ENCODE data around the gene SPPL3. TPM values are rescaled to one million over a fixed set of nuclear protein-coding genes. Genes with fewer than 3 reads are reported as not detected.
"Not testable (repeated sequence)": the region's sequence is repeated elsewhere in the genome, so short reads cannot be mapped to it uniquely, and the experiment has no call there.

SPPL3 gene
- total and polyA plus RNA-seq, 7 donors: 7.3 to 24.2 (median 17.5) TPM

DNA sequence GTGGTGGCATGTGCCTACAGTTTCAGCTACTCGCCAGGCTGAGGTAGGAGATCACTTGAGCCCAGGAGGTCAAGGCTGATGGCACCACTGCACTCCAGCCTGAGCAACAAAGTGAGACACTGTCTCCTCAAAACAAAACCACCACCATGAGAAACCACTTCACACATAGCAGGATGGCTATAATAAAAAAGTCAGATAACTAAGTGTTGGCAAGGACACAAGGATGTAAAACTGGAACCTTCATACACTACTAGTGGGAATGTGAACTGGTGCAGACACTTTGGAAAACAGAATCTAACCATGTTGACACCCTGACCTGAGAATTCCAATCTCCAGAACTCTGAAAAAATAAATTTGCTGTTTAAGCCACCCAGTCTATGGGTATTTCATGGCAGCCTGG is 110.8 kb downstream of the SPPL3 start:
- DNase-seq: no peak
- no peak overlapping the region for H3K27ac ChIP-seq
- intact Hi-C loops (cut with DNase I): loop anchor here in 1 of 2 donors (5.0 kb wide), 1 partner anchor 34 kb away; no protein-coding TSS in a partner anchor
- ATAC-seq: no peak
- 96 to 100% (median 98%) methylated on average over 1 of the region's 1 CpG for WGBS, 3 donors
- no peaks in the 10 kb centered on the region for H3K4me1 ChIP-seq
- H3K9me3 ChIP-seq: peaks cover 11% of the 10 kb centered on the region
- no peaks in the 10 kb centered on the region for H3K36me3 ChIP-seq (ENCODE audit: insufficient read depth in 1 of 2, low read depth in 1 of 2)
- no peak for TF ChIP-seq CTCF (IDR thresholded peaks at IDR 0.05)
- no peaks in the 10 kb centered on the region for H3K27me3 ChIP-seq (ENCODE audit: insufficient read depth in 3 of 3, low read length in 2 of 3)
- H3K4me3 ChIP-seq: no peak overlapping the region

DNA sequence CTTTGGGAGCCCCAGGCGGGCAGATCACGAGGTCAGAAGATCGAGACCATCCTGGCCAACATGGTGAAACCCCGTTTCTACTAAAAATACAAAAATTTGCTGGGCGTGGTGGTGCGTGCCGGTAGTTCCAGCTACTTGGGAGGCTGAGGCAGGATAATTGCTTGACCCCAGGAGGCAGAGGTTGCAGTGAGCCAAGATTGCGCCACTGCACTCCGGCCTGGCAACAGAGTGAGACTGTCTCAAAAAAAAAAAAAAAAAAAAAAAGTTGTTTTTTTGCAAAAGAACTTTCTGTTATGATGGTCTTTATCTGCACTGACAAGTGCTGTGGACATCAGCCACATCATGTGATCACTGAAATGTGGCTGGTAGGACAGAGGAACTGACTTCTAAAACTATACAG is 111.7 kb downstream of the SPPL3 start:
- not testable (repeated sequence) for H3K4me3 ChIP-seq; H3K27me3 ChIP-seq (ENCODE audit: insufficient read depth in 3 of 3, low read length in 2 of 3); H3K27ac ChIP-seq; H3K36me3 ChIP-seq (ENCODE audit: insufficient read depth in 1 of 2, low read depth in 1 of 2); DNase-seq; H3K4me1 ChIP-seq
- intact Hi-C loops (cut with DNase I): loop anchor here in 1 of 2 donors (5.0 kb wide), 1 partner anchor 35 kb away; no protein-coding TSS in a partner anchor
- H3K9me3 ChIP-seq: peaks cover 11% of the 10 kb centered on the region
- 93 to 96% (median 95%) methylated on average over 9 of the region's 9 CpGs for WGBS, 3 donors
- peak in 1 of 4 donors; percentile 19 for ATAC-seq

DNA sequence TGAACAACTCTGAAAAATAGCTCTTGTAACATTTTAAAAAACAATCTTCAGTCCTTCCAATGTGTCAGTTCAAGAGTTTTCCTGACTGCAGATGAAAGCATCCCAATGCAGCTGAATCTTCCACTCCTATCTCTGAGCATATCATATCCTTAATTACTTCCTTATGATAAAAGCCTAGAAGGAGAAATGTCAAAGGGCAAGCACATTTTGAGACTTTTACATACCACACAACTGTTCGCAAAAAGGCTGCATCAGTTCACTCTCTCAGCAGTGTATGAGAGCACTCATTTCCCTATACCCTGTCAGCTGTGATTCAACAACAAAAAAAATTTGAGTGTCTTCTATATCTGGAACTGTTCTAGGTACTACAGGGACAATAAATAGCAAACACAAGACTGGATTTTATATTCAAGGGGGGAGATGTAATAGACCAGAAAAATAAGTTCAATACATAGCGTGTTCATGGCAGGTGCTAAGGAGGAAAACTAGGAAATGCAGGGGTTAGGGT is 112.4 kb downstream of the SPPL3 start:
- H3K9me3 ChIP-seq: peaks cover 11% of the 10 kb centered on the region
- no peak for DNase-seq
- H3K36me3 ChIP-seq (ENCODE audit: insufficient read depth in 1 of 2, low read depth in 1 of 2): no peaks in the 10 kb centered on the region
- WGBS, 3 donors: 86 to 92% (median 89%) methylated on average over 2 of the region's 2 CpGs
- no peak for ATAC-seq
- no peak overlapping the region for H3K4me3 ChIP-seq
- H3K4me1 ChIP-seq: no peaks in the 10 kb centered on the region
- H3K27ac ChIP-seq: no peak overlapping the region
- no peaks in the 10 kb centered on the region for H3K27me3 ChIP-seq (ENCODE audit: insufficient read depth in 3 of 3, low read length in 2 of 3)
- intact Hi-C loops (cut with DNase I): loop anchor here in 1 of 2 donors (5.0 kb wide), 1 partner anchor 36 kb away; no protein-coding TSS in a partner anchor
- TF ChIP-seq CTCF (IDR thresholded peaks at IDR 0.05): no peak

- Histone ChIP-seq H3K27me3 (ENCODE audit: insufficient read depth in 3 of 3, low read length in 2 of 3) (no peaks in the 10 kb centered on the region), H3K36me3 (ENCODE audit: insufficient read depth in 1 of 2, low read depth in 1 of 2) (no peaks in the 10 kb centered on the region), H3K4me3 (no peak overlapping the region), H3K27ac (no peak overlapping the region), H3K9me3 (peaks cover under 1% of the 10 kb centered on the region), H3K4me1 (no peaks in the 10 kb centered on the region)
- ATAC-seq (no peak), DNase-seq (no peak)
- no peak for TF ChIP-seq CTCF (IDR thresholded peaks at IDR 0.05)
- 78 to 95% (median 87%) methylated on average over 5 of the region's 5 CpGs for WGBS, 3 donors
- intact Hi-C loops (cut with DNase I): loop anchor here in 1 of 2 donors (5.0 kb wide), 1 partner anchor 37 kb away; no protein-coding TSS in a partner anchor
Measured at GRCh38 chr12:120790114-120790513, 114.0 kb downstream of the SPPL3 start.

GRCh38 chr12:120787889-120788288 is 116.3 kb downstream of the SPPL3 start:
- intact Hi-C loops (cut with DNase I): no loop called here
- 87 to 93% (median 92%) methylated on average over 3 of the region's 3 CpGs for WGBS, 3 donors
- DNase-seq (no peak), ATAC-seq (no peak)
- no peak overlapping the region for H3K27ac ChIP-seq
- H3K9me3 ChIP-seq: no peaks in the 10 kb centered on the region
- no peak overlapping the region for H3K4me3 ChIP-seq
- no peak for TF ChIP-seq CTCF (IDR thresholded peaks at IDR 0.05)
- H3K4me1 ChIP-seq: peaks cover 8% of the 10 kb centered on the region
- peaks cover 0 to 14% of the 10 kb centered on the region in 2 donors for H3K36me3 ChIP-seq (ENCODE audit: insufficient read depth in 1 of 2, low read depth in 1 of 2)
- H3K27me3 ChIP-seq (ENCODE audit: insufficient read depth in 3 of 3, low read length in 2 of 3): no peaks in the 10 kb centered on the region
